H1 (cell line): Measurements from ENCODE around the gene COL6A2.

Experiments
- BACH1 ChIP-seq: IDR thresholded peaks from 2 replicates; pipeline ENCODE4 v1.6.1; 2012; ENCODE audit warnings: low read length, improper control_type of control experiment
- CTCF ChIP-seq, 3 experiments: IDR thresholded peaks; 1 replicate in 2 of 3; 2 replicates in 1 of 3; pipeline versions ENCODE4 v1.5.1 to v1.6.1; 2011; ENCODE audit warnings: low read length in 3 of 3, mild to moderate bottlenecking in 3 of 3, inconsistent platforms in 2 of 3, low read depth in 1 of 3, moderate library complexity in 1 of 3; ENCODE audit not compliant: insufficient read depth in 1 of 3; ENCODE audit errors: control extremely low read depth in 1 of 3
- KDM1A ChIP-seq: fragments of 200-600, 300-600 bp; sonication (generic); IDR thresholded peaks from 2 replicates; pipeline ENCODE4 v1.7.1; 2016; ENCODE audit warnings: mild to moderate bottlenecking, low read length, borderline replicate concordance
- KDM5A ChIP-seq: fragments of 200-600 bp; IDR thresholded peaks from 2 replicates; pipeline ENCODE4 v1.7.1; 2012; ENCODE audit warnings: mild to moderate bottlenecking, low read length, inconsistent platforms, mixed read lengths
- POLR2A ChIP-seq, 2 experiments: IDR thresholded peaks; 1 replicate in 1 of 2; 2 replicates in 1 of 2; pipeline ENCODE4 v1.6.1; 2011; ENCODE audit warnings: low read depth in 2 of 2, low read length in 2 of 2, mild to moderate bottlenecking in 2 of 2; ENCODE audit errors: control extremely low read depth in 1 of 2
- TAF1 ChIP-seq: IDR thresholded peaks from 2 replicates; pipeline ENCODE4 v1.6.1; 2011; ENCODE audit warnings: mild to moderate bottlenecking, low read depth, low read length
- TCF12 ChIP-seq: IDR thresholded peaks from 2 replicates; pipeline ENCODE4 v1.6.1; 2011; ENCODE audit warnings: low read depth, mild to moderate bottlenecking, low read length
- TEAD4 ChIP-seq: IDR thresholded peaks from 2 replicates; pipeline ENCODE4 v1.6.1; 2012; ENCODE audit warnings: low read depth, low read length, inconsistent platforms, mixed read lengths

- TF ChIP-seq KDM5A (no peak), CTCF (IDR thresholded peaks at IDR 0.05; ENCODE audit: control extremely low read depth in 1 of 3, insufficient read depth in 1 of 3, low read depth in 1 of 3, low read length in 3 of 3) (no peak), BACH1 (no peak), POLR2A (IDR thresholded peaks at IDR 0.05; ENCODE audit: control extremely low read depth in 1 of 2, low read depth in 2 of 2, low read length in 2 of 2) (no peak), TEAD4 (no peak), TAF1 (no peak), KDM1A (no peak), TCF12 (no peak)
Observed at GRCh38 chr21:46159841-46160656, 62.1 kb downstream of the COL6A2 start.
